Right atrium auricular region (tissue), 2 donors: ENCODE results near the gene FAM13B. TPM values are rescaled to one million over a fixed set of nuclear protein-coding genes. Genes with fewer than 3 reads are reported as not detected.

ENCODE experiments used
- DNase-seq: peaks from one replicate; pipeline ENCODE4 v3.0.0-alpha.2; 2019; ENCODE audit warnings: low spot score
- H3K27ac ChIP-seq, 2 donors: fragments of 200-600 bp; sonication (generic); 1 replicate in 1 of 2; 2 replicates in 1 of 2; pipeline ENCODE4 v1.5.1; 2016 to 2019
- H3K27me3 ChIP-seq, 2 donors: fragments of 200-600 bp; sonication (generic); one replicate each; pipeline versions ENCODE4 v1.5.1 to v1.6.0; 2017 to 2019
- H3K36me3 ChIP-seq: fragments of 200-600 bp; sonication (generic); one replicate; pipeline ENCODE4 v1.5.1; 2016
- H3K4me1 ChIP-seq, 2 donors: fragments of 200-600 bp; sonication (generic); one replicate each; pipeline versions ENCODE4 v1.5.1 to v1.6.0; 2017 to 2019
- H3K4me3 ChIP-seq, 2 donors: fragments of 200-600 bp; sonication (generic); 1 replicate in 1 of 2; 2 replicates in 1 of 2; pipeline ENCODE4 v1.5.1; 2017 to 2019; ENCODE audit warnings: mild to moderate bottlenecking in 1 of 2, moderate library complexity in 1 of 2
- H3K9me3 ChIP-seq, 2 donors: fragments of 200-600 bp; sonication (generic); one replicate each; pipeline ENCODE4 v1.5.1; 2019
- CTCF ChIP-seq, 2 donors: fragments of 200-600 bp; sonication (generic); IDR thresholded peaks; one replicate each; pipeline ENCODE4 v1.5.1; 2019; ENCODE audit warnings: antibody characterized with exemption in 2 of 2
- total RNA-seq, 2 donors: library from RNA; depleted of rRNA; stranded (reverse); fragments of >200 nt; gene quantifications; one replicate each; pipeline ENCODE4 v1.1.0, GENCODE V29; 2016

Gene FAM13B
- total RNA-seq, 2 donors from 2014 or later, result 35.9 to 37.1 TPM

DNA sequence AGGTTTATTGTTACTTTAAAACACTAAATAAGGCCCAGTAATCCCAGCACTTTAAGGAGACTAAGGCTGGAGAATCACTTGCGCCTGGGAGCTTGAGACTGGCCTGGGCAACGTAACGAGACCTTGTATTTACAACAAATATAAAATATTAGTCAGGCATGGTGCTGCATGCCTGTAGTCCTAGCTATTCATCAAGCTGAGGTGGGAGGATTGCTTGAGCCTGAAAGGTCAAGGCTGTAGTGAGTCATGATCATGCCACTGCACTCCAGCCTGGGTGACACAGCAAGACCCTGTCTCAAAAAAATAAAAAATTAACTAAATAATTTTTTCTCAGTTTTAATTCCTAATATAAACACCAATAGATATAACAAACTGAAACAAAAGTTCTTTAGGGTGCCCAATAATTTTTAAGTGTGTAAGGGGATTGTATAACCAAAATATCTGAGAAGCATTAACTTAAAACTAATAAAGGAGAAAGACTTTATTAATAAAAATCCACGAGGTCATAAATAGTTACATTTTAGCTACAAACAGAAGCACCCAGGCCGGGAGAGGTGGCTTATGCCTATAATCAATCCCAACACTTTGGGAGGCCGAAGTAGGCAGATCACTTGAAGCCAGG is 32.7 kb downstream of the FAM13B start:
- no peak overlapping the region for H3K4me3 ChIP-seq
- H3K9me3 ChIP-seq, result no peaks in the 10 kb centered on the region
- no peaks in the 10 kb centered on the region for H3K27me3 ChIP-seq
- DNase-seq, result no peak
- H3K36me3 ChIP-seq, result peaks cover 23% of the 10 kb centered on the region
- H3K4me1 ChIP-seq, result peaks cover 0 to 6% of the 10 kb centered on the region in 2 donors
- H3K27ac ChIP-seq, result no peak overlapping the region
- no peak for TF ChIP-seq CTCF (IDR thresholded peaks at IDR 0.05)

- peaks cover 26% of the 10 kb centered on the region for H3K36me3 ChIP-seq
- H3K27me3 ChIP-seq, result no peaks in the 10 kb centered on the region
- DNase-seq, result no peak
- no peaks in the 10 kb centered on the region for H3K9me3 ChIP-seq
- H3K4me1 ChIP-seq, result peaks cover 0 to 15% of the 10 kb centered on the region in 2 donors
- no peak overlapping the region for H3K4me3 ChIP-seq
- no peak overlapping the region for H3K27ac ChIP-seq
- no peak for TF ChIP-seq CTCF (IDR thresholded peaks at IDR 0.05)
These were observed 35.1 kb downstream of the FAM13B start for GRCh38 chr5:137997726-137998213.

- no peaks in the 10 kb centered on the region for H3K9me3 ChIP-seq
- peaks cover 26% of the 10 kb centered on the region for H3K36me3 ChIP-seq
- H3K27ac ChIP-seq, result no peak overlapping the region
- peaks cover 0 to 15% of the 10 kb centered on the region in 2 donors for H3K4me1 ChIP-seq
- no peak for TF ChIP-seq CTCF (IDR thresholded peaks at IDR 0.05)
- H3K4me3 ChIP-seq, result no peak overlapping the region
- H3K27me3 ChIP-seq, result no peaks in the 10 kb centered on the region
- no peak for DNase-seq
These were observed 37.1 kb downstream of the FAM13B start for GRCh38 chr5:137995749-137996128.

DNA sequence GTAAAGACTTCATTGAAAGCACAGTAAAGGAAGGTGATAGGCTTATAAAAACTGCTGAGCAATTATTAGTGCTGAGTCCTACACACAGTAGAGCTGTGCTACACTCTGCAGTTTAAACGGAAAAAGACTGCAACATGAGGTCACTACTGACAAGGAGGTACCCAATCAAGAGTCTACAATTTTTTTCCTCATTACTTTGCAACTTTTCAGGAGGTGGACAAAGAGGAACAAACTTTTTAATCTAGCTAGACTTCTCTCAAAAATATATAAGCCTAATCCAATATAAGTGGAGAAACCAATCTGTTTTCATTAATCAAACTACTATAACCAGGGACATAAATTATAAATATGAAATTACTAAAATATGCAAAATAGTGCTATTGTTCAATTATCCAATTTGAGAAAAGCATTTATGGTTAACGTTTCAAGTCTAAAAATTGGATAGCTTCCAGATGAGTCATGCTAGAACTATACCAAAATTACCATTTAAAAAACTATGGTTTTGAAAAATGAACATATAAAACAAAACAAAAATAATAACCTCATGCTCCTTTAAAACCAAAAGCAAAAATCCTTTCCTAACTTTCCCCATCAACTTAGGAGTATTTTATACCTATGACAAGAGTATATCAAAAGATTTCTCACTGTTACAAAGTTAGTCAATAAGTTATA is 37.7 kb downstream of the FAM13B start:
- H3K27me3 ChIP-seq, result no peaks in the 10 kb centered on the region
- peaks cover 26% of the 10 kb centered on the region for H3K36me3 ChIP-seq
- no peaks in the 10 kb centered on the region for H3K9me3 ChIP-seq
- H3K4me3 ChIP-seq, result no peak overlapping the region
- H3K27ac ChIP-seq, result no peak overlapping the region
- peaks cover 0 to 15% of the 10 kb centered on the region in 2 donors for H3K4me1 ChIP-seq
- DNase-seq, result no peak
- TF ChIP-seq CTCF (IDR thresholded peaks at IDR 0.05), result no peak

GRCh38 chr5:137994556-137994955 is 38.3 kb downstream of the FAM13B start:
- no peak overlapping the region for H3K4me3 ChIP-seq
- H3K27ac ChIP-seq, result no peak overlapping the region
- H3K9me3 ChIP-seq, result no peaks in the 10 kb centered on the region
- no peak for TF ChIP-seq CTCF (IDR thresholded peaks at IDR 0.05)
- no peaks in the 10 kb centered on the region for H3K27me3 ChIP-seq
- DNase-seq, result no peak
- H3K4me1 ChIP-seq, result peaks cover 0 to 15% of the 10 kb centered on the region in 2 donors
- peaks cover 25% of the 10 kb centered on the region for H3K36me3 ChIP-seq
